K562 (cell line): ENCODE results near the gene VPS33B. TPM values are rescaled to one million over a fixed set of nuclear protein-coding genes. Genes with fewer than 3 reads are reported as not detected.

Source experiments
- DNMT1 ChIP-seq: fragments of 450-650 bp; IDR thresholded peaks from 2 replicates; pipeline ENCODE4 v1.6.1; 2016; ENCODE audit warnings: antibody characterized with exemption, mild to moderate bottlenecking
- FOXJ3 ChIP-seq: sonication (generic); formaldehyde crosslinking; IDR thresholded peaks from 2 replicates; pipeline ENCODE4 v1.4.0; 2020; ENCODE audit warnings: mild to moderate bottlenecking, missing genetic modification reagents
- GTF2E2 ChIP-seq: fragments of 200-800 bp; sonication (Bioruptor generic); IDR thresholded peaks from 2 replicates; pipeline ENCODE4 v1.6.1; 2016; ENCODE audit warnings: missing genetic modification characterization, missing compliant biosample characterization
- HNRNPLL ChIP-seq: fragments of 200-400 bp; formaldehyde crosslinking; IDR thresholded peaks from 2 replicates; pipeline ENCODE4 v1.6.1; 2017; ENCODE audit warnings: low read length, low read depth, mild to moderate bottlenecking; ENCODE audit not compliant: poor library complexity, severe bottlenecking
- MAFG ChIP-seq: fragments of 450-650 bp; conservative IDR thresholded peaks from 2 replicates; pipeline ENCODE4 v1.6.1; 2016; ENCODE audit warnings: missing genetic modification characterization, missing compliant biosample characterization
- MBD1 ChIP-seq: fragments of 250-450 bp; sonication (Bioruptor Pico); IDR thresholded peaks from 2 replicates; pipeline ENCODE4 v1.8.0; 2022; ENCODE audit warnings: inconsistent platforms
- OTX1 ChIP-seq: fragments of 450-650 bp; formaldehyde crosslinking; IDR thresholded peaks from 2 replicates; pipeline ENCODE4 v1.4.0; 2022; ENCODE audit warnings: mild to moderate bottlenecking
- SP1 ChIP-seq: sonication (generic); formaldehyde crosslinking; IDR thresholded peaks from 2 replicates; pipeline ENCODE4 v1.8.1; 2022; ENCODE audit warnings: mild to moderate bottlenecking, missing genetic modification reagents
- THRA ChIP-seq: fragments of 450-650 bp; IDR thresholded peaks from 2 replicates; pipeline ENCODE4 v1.6.1; 2017; ENCODE audit warnings: mild to moderate bottlenecking, moderate library complexity
- XRCC5 ChIP-seq: fragments of 200-400 bp; formaldehyde crosslinking; IDR thresholded peaks from 2 replicates; pipeline ENCODE4 v1.6.1; 2017; ENCODE audit warnings: low read depth, mild to moderate bottlenecking, low read length
- ZBTB40 ChIP-seq, 2 experiments: fragments of 450-650 bp in 1 of 2; sonication (generic) in 1 of 2; formaldehyde crosslinking in 1 of 2; IDR thresholded peaks; 2 replicates each; pipeline versions ENCODE4 v1.7.1 to v1.9.0; 2016 to 2022; ENCODE audit warnings: inconsistent platforms in 1 of 2, mild to moderate bottlenecking in 1 of 2, missing genetic modification reagents in 1 of 2
- ZBTB7A ChIP-seq: IDR thresholded peaks from 2 replicates; pipeline ENCODE4 v1.6.1; 2011; ENCODE audit warnings: low read depth, mild to moderate bottlenecking, low read length, moderate library complexity, borderline replicate concordance; ENCODE audit not compliant: control insufficient read depth
- ZNF121 ChIP-seq: sonication (generic); formaldehyde crosslinking; conservative IDR thresholded peaks from 2 replicates; pipeline ENCODE4 v1.8.0; 2022; ENCODE audit warnings: missing genetic modification reagents
- ZNF384 ChIP-seq: IDR thresholded peaks from 2 replicates; pipeline ENCODE4 v1.6.1; 2012; ENCODE audit warnings: low read depth, low read length, improper control_type of control experiment
- ZNF699 ChIP-seq: fragments of 250-450 bp; sonication (Bioruptor Pico); IDR thresholded peaks from 2 replicates; pipeline ENCODE4 v1.8.0; 2021; ENCODE audit warnings: mild to moderate bottlenecking, moderate library complexity; ENCODE audit not compliant: insufficient replicate concordance
- polyA plus RNA-seq, 8 experiments: library from polyadenylated mRNA; depleted of rRNA in 4 of 8; stranded (reverse) in 5 of 8; unstranded in 3 of 8; fragments of >200 nt; fragmentation: Nextera tagmentation in 2 of 8; fragmentation: Illumina TruSeq in 1 of 8; extraction: Ambion mirVana in 2 of 8; extraction: Trizol in 1 of 8; gene quantifications; 2 replicates each; pipeline versions ENCODE4 v1.2.1 to v1.2.3, GENCODE V29; 2011 to 2014; ENCODE audit warnings: inconsistent platforms in 1 of 8, missing spikeins in 1 of 8
- total RNA-seq, 7 experiments: library from RNA; depleted of rRNA in 6 of 7; stranded (reverse); fragments of >200 nt in 6 of 7; fragmentation: Illumina TruSeq in 2 of 7; extraction: Trizol in 2 of 7; gene quantifications; 2 replicates each; pipeline versions ENCODE4 v1.2.1 to v1.2.3, GENCODE V29; 2011 to 2021; ENCODE audit warnings: low replicate concordance in 1 of 7

VPS33B gene
- total and polyA plus RNA-seq, 9 of the 15 experiments (the other 6 are each of a cell fraction or from before 2014, with no cell fraction given): 9.4 to 25.5 (median 14.8) TPM

GRCh38 chr15:91022075-91022831 is at the start of gene VPS33B (continued):
- TF ChIP-seq ZNF384 (peak; percentile 88), ZBTB7A (peak; percentile 89), GTF2E2 (tag) (peak; percentile 75; the same call in 1 of the 2 replicates), DNMT1 (no peak), ZNF699 (no peak), FOXJ3 (CRISPR knock-in tag) (no peak), OTX1 (CRISPR knock-in tag) (no peak), SP1 (CRISPR knock-in tag) (peak; percentile 37; the same call in 1 of the 2 replicates), MBD1 (CRISPR knock-in tag) (no peak), THRA (no peak), ZNF121 (CRISPR knock-in tag) (no peak; the same call in 1 of the 2 replicates), ZBTB40 (IDR thresholded peaks at IDR 0.05) (peak; percentile 90), ZBTB40 (CRISPR knock-in tag; IDR thresholded peaks at IDR 0.05) (no peak), XRCC5 (peak; percentile 74; the same call in 1 of the 2 replicates), HNRNPLL (peak; percentile 64), MAFG (tag) (no peak)
